SKM-1 (cell line): ENCODE data around the gene SLC38A7.
"Not testable (repeated sequence)": the region's sequence is repeated elsewhere in the genome, so short reads cannot be mapped to it uniquely, and the experiment has no call there.

Experiments
- DNase-seq: peaks from one replicate; lab custom pipeline; 2025; ENCODE audit not compliant: unreplicated experiment; lab: John Stamatoyannopoulos, UW

SLC38A7 gene

GRCh38 chr16:58684354-58685083 is at the start of gene SLC38A7:
SLC38A7 (minus strand) TSS chr16:58684770; CDS start chr16:58680126, 4,644 bp downstream.
- DNase-seq, result peak; percentile 41

GRCh38 chr16:58733671-58734458 is 49.3 kb upstream of the SLC38A7 start, which contains the start of gene GOT2:
GOT2 (minus strand) TSS chr16:58734316; CDS start chr16:58734228, 88 bp downstream.
- DNase-seq, result peak; percentile 65

- no peak for DNase-seq
Measured at GRCh38 chr16:58733248-58733670, 48.7 kb upstream of the SLC38A7 start.

GRCh38 chr16:58732545-58733247 is 48.1 kb upstream of the SLC38A7 start:
- DNase-seq, result no peak

GRCh38 chr16:58730724-58731370 is 46.3 kb upstream of the SLC38A7 start:
- no peak for DNase-seq

- DNase-seq, result no peak
Measured at GRCh38 chr16:58727796-58728568, 43.4 kb upstream of the SLC38A7 start.

- no peak for DNase-seq
Measured at GRCh38 chr16:58727028-58727781, 42.6 kb upstream of the SLC38A7 start.

- no peak for DNase-seq
Measured at GRCh38 chr16:58723109-58723508, 38.5 kb upstream of the SLC38A7 start.

- no peak for DNase-seq
Measured at GRCh38 chr16:58717994-58718393, 33.4 kb upstream of the SLC38A7 start.

- no peak for DNase-seq
Measured at GRCh38 chr16:58716468-58716867, 31.9 kb upstream of the SLC38A7 start.

- DNase-seq, result no peak
Measured at GRCh38 chr16:58713742-58714141, 29.2 kb upstream of the SLC38A7 start.

- no peak for DNase-seq
Measured at GRCh38 chr16:58709333-58709732, 24.8 kb upstream of the SLC38A7 start.

GRCh38 chr16:58699151-58699550 is 14.6 kb upstream of the SLC38A7 start:
- DNase-seq, result no peak

GRCh38 chr16:58695368-58695767 is 10.8 kb upstream of the SLC38A7 start:
- DNase-seq, result no peak

GRCh38 chr16:58692450-58692849 is 7.9 kb upstream of the SLC38A7 start:
- no peak for DNase-seq

GRCh38 chr16:58686985-58687706 is 2.6 kb upstream of the SLC38A7 start:
- not testable (repeated sequence) for DNase-seq

- DNase-seq, result no peak
Measured at GRCh38 chr16:58685084-58685449, 497 bp upstream of the SLC38A7 start.

- DNase-seq, result no peak
Measured at GRCh38 chr16:58684001-58684353, 593 bp downstream of the SLC38A7 start.

- no peak for DNase-seq
Measured at GRCh38 chr16:58679763-58680162, 4.8 kb downstream of the SLC38A7 start.
